AG10803 (cell line): Measurements from ENCODE around the gene COPRS.
"Not testable (repeated sequence)": the region's sequence is repeated elsewhere in the genome, so short reads cannot be mapped to it uniquely, and the experiment has no call there.

Experiments
- DNase-seq: peaks from one replicate; pipeline ENCODE4 v3.0.0; 2010; ENCODE audit warnings: low read depth
- H3K4me3 ChIP-seq: 2 replicates; pipeline ENCODE4 v1.5.1; 2011; ENCODE audit warnings: mild to moderate bottlenecking, low read length, control low read depth
- CTCF ChIP-seq: conservative IDR thresholded peaks from 2 replicates; pipeline ENCODE4 v1.5.1; 2011; ENCODE audit warnings: mild to moderate bottlenecking, low read length, control low read depth, inconsistent platforms

The COPRS gene

GRCh38 chr17:31820691-31821435, 38.2 kb downstream of the COPRS start:
- no peak for TF ChIP-seq CTCF
- no peak for DNase-seq
- H3K4me3 ChIP-seq = no peak overlapping the region

- H3K4me3 ChIP-seq = no peak overlapping the region
- no peak for DNase-seq
- TF ChIP-seq CTCF = no peak
Observed at GRCh38 chr17:31819578-31819977, 39.5 kb downstream of the COPRS start.

- H3K4me3 ChIP-seq, DNase-seq: not testable (repeated sequence)
Observed at GRCh38 chr17:31818863-31819262, 40.2 kb downstream of the COPRS start.

- H3K4me3 ChIP-seq = no peak overlapping the region
- DNase-seq = no peak
- TF ChIP-seq CTCF = no peak
Observed at GRCh38 chr17:31815212-31815730, 43.8 kb downstream of the COPRS start.

GRCh38 chr17:31811101-31811500, 47.9 kb downstream of the COPRS start:
- DNase-seq = no peak
- TF ChIP-seq CTCF = no peak
- no peak overlapping the region for H3K4me3 ChIP-seq

- not testable (repeated sequence) for DNase-seq, H3K4me3 ChIP-seq
Observed at GRCh38 chr17:31809876-31810275, 49.2 kb downstream of the COPRS start.

- no peak for TF ChIP-seq CTCF
- no peak overlapping the region for H3K4me3 ChIP-seq
- DNase-seq = no peak
Observed at GRCh38 chr17:31808521-31809050, 50.5 kb downstream of the COPRS start.

GRCh38 chr17:31807846-31808245, 51.2 kb downstream of the COPRS start:
- no peak for TF ChIP-seq CTCF
- no peak overlapping the region for H3K4me3 ChIP-seq
- DNase-seq = peak; percentile 60
